Fibroblast of lung (primary cell): ENCODE measurements around the gene CARS1. TPM values are rescaled to one million over a fixed set of nuclear protein-coding genes. Genes with fewer than 3 reads are reported as not detected.

Experiments
- DNase-seq, 2 donors: peaks; one replicate each; pipeline versions ENCODE4 v3.0.0 to v3.0.0-alpha.2; 2010; ENCODE audit warnings: low read depth in 2 of 2
- H2AFZ ChIP-seq: 2 replicates; pipeline ENCODE4 v1.5.1; 2012; ENCODE audit warnings: low read length, control low read depth, inconsistent platforms
- H3K27ac ChIP-seq: 2 replicates; pipeline ENCODE4 v1.5.1; 2011; ENCODE audit warnings: low read length, control low read depth; ENCODE audit not compliant: insufficient read depth
- H3K27me3 ChIP-seq: 2 replicates; pipeline ENCODE4 v1.5.1; 2011; ENCODE audit warnings: mild to moderate bottlenecking, low read length; ENCODE audit not compliant: control insufficient read depth, insufficient read depth
- H3K36me3 ChIP-seq: 2 replicates; pipeline ENCODE4 v1.5.1; 2011; ENCODE audit warnings: low read length; ENCODE audit not compliant: control insufficient read depth, insufficient read depth
- H3K4me1 ChIP-seq: 2 replicates; pipeline ENCODE4 v1.5.1; 2011; ENCODE audit warnings: low read length; ENCODE audit not compliant: control insufficient read depth, insufficient read depth; ENCODE audit errors: extremely low read depth
- H3K4me2 ChIP-seq: 2 replicates; pipeline ENCODE4 v1.5.1; 2011; ENCODE audit warnings: low read length, control low read depth; ENCODE audit not compliant: insufficient read depth; ENCODE audit errors: extremely low read depth
- H3K4me3 ChIP-seq, 4 experiments: fragments of 200-600 bp in 1 of 4; sonication (generic) in 1 of 4; replicated peaks in 1 of 4; 2 replicates each; pipeline ENCODE4 v1.5.1; 2011 to 2016; ENCODE audit warnings: low read length in 4 of 4, low read depth in 3 of 4, mild to moderate bottlenecking in 3 of 4, control low read depth in 2 of 4, inconsistent platforms in 1 of 4, mixed read lengths in 1 of 4; ENCODE audit not compliant: insufficient read depth in 1 of 4; ENCODE audit errors: control extremely low read depth in 1 of 4
- H3K79me2 ChIP-seq: 2 replicates; pipeline ENCODE4 v1.5.1; 2012; ENCODE audit warnings: mild to moderate bottlenecking, low read length, inconsistent platforms; ENCODE audit not compliant: control insufficient read depth, insufficient read depth
- H3K9ac ChIP-seq: 2 replicates; pipeline ENCODE4 v1.5.1; 2011; ENCODE audit warnings: mild to moderate bottlenecking, low read length, control low read depth; ENCODE audit not compliant: insufficient read depth
- H3K9me3 ChIP-seq: 2 replicates; pipeline ENCODE4 v1.5.1; 2012; ENCODE audit warnings: low read depth, low read length; ENCODE audit not compliant: control insufficient read depth, insufficient read depth
- H4K20me1 ChIP-seq: 2 replicates; pipeline ENCODE4 v1.5.1; 2011; ENCODE audit warnings: low read length; ENCODE audit not compliant: control insufficient read depth, insufficient read depth; ENCODE audit errors: extremely low read depth
- EZH2 ChIP-seq: IDR thresholded peaks from 2 replicates; pipeline ENCODE4 v1.5.1; 2012; ENCODE audit warnings: low read length, control low read depth, mild to moderate bottlenecking; ENCODE audit errors: missing control alignments
- polyA plus RNA-seq, 2 donors: library from polyadenylated mRNA; depleted of rRNA in 1 of 2; stranded (reverse) in 1 of 2; unstranded in 1 of 2; fragments of >200 nt; gene quantifications; 2 replicates each; pipeline ENCODE4 v1.2.1, GENCODE V29; 2011 to 2012; ENCODE audit warnings: missing spikeins in 1 of 2
- total RNA-seq: library from RNA; depleted of rRNA; stranded (reverse); fragments of >200 nt; gene quantifications from 2 replicates; pipeline ENCODE4 v1.2.1, GENCODE V29; 2014
- TF ChIP-seq, protein P1 (sequence below), 2 donors: IDR thresholded peaks in 1 of 2; conservative IDR thresholded peaks in 1 of 2; 1 replicate in 1 of 2; 2 replicates in 1 of 2; pipeline ENCODE4 v1.5.1; 2011 to 2012; ENCODE audit warnings: low read length in 2 of 2, control low read depth in 1 of 2, inconsistent platforms in 1 of 2, low read depth in 1 of 2, mild to moderate bottlenecking in 1 of 2

Gene CARS1
- total and polyA plus RNA-seq, 2 donors (not counting 1 experiment from before 2014, with no cell fraction given), result 67.5 to 149 TPM

DNA sequence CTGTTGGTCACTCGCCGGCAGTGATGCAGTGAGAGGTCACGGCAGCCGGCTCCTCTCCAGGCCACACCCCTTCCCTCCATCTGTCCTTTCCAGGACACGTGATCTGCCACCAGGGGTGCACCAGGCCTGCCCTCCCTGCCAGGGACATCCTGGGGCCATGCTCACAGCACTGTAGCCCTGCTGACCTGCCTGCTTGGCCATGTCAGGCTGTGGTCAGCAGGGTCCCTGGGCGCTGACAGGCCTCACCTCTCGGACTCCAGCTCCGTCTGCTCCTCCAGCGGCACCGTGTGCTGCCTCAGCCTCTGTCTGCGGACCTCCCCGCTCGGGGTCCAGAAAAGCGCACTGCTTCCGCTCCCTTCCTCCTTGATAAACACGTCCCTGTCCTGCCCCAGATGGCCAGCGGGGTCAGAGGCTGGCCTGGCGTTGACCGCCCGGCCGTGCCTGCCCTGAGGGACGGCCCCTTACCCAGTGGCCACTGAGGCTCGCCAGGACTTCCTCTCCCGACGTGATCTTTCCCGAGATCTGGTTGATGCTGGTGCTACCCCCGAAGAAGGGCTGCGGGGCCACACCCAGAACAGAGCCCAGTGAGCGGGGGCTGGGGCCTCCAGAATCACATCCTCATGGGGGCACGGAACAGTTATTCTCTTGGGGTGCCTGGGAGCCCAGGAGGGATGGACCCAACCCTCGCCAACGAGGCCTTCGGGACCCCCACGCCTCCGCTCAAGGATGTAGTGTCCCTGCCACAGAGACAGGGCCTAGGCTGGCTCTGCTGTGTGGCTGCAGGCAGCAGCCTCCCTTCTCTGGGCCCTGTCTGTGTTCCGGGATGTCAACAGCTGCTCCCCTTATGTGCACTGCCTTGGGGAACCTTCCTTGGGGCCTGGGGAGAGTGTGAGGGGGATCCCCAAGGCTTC is 36.3 kb upstream of the CARS1 start:
- no peak for DNase-seq
- no peak overlapping the region for H3K4me3 ChIP-seq
- no peak overlapping the region for H3K9ac ChIP-seq
- H3K79me2 ChIP-seq, result no peaks in the 10 kb centered on the region
- no peaks in the 10 kb centered on the region for H3K9me3 ChIP-seq
- H3K27ac ChIP-seq, result no peak overlapping the region
- H2AFZ ChIP-seq, result no peak overlapping the region
- no peaks in the 10 kb centered on the region for H4K20me1 ChIP-seq
- no peak overlapping the region for H3K4me2 ChIP-seq
- peaks cover 33% of the 10 kb centered on the region for H3K36me3 ChIP-seq
- no peak for TF ChIP-seq EZH2
- TF ChIP-seq, protein P1, sequence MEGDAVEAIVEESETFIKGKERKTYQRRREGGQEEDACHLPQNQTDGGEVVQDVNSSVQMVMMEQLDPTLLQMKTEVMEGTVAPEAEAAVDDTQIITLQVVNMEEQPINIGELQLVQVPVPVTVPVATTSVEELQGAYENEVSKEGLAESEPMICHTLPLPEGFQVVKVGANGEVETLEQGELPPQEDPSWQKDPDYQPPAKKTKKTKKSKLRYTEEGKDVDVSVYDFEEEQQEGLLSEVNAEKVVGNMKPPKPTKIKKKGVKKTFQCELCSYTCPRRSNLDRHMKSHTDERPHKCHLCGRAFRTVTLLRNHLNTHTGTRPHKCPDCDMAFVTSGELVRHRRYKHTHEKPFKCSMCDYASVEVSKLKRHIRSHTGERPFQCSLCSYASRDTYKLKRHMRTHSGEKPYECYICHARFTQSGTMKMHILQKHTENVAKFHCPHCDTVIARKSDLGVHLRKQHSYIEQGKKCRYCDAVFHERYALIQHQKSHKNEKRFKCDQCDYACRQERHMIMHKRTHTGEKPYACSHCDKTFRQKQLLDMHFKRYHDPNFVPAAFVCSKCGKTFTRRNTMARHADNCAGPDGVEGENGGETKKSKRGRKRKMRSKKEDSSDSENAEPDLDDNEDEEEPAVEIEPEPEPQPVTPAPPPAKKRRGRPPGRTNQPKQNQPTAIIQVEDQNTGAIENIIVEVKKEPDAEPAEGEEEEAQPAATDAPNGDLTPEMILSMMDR (conservative IDR thresholded peaks at IDR 0.05 in 1 of 2, IDR thresholded peaks at IDR 0.05 in 1 of 2; ENCODE audit: low read depth in 1 of 2, low read length in 2 of 2), result no peak
- peaks cover 15% of the 10 kb centered on the region for H3K4me1 ChIP-seq
- no peaks in the 10 kb centered on the region for H3K27me3 ChIP-seq

DNA sequence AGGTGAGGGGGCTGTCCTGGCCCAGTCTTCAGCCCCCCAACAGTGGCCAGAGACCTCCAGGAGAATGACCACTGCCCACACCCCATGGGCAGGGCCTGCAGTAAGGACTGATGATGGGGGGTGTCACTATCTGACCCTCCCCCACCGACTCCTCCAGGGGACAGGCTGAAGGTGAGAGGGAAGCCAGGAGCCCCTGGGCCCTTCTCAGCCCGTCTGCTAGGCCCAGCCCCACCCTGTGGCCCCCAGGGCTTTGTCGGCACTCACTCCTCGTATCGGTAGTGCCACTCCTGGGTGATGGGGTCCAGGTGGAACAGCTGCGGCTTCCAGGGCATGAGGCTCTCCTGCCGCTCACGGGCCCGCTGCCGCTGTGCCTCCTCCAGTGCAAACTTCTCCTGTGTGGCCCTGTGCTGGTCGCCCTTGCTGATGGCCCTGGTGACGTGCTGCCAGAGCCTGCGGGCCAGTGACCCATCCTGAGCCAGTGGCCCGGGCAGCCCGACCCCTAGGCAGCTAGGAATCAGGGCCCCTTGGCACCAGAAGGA is 35.4 kb upstream of the CARS1 start:
- TF ChIP-seq, protein P1 (conservative IDR thresholded peaks at IDR 0.05 in 1 of 2, IDR thresholded peaks at IDR 0.05 in 1 of 2; ENCODE audit: low read depth in 1 of 2, low read length in 2 of 2), result no peak
- TF ChIP-seq EZH2, result no peak
- no peak for DNase-seq
- Histone ChIP-seq H3K36me3 (peaks cover 37% of the 10 kb centered on the region), H3K9ac (no peak overlapping the region), H3K9me3 (no peaks in the 10 kb centered on the region), H3K4me3 (no peak overlapping the region), H3K4me2 (no peak overlapping the region), H3K27me3 (no peaks in the 10 kb centered on the region), H4K20me1 (no peaks in the 10 kb centered on the region), H3K79me2 (no peaks in the 10 kb centered on the region), H3K27ac (no peak overlapping the region), H3K4me1 (peaks cover 15% of the 10 kb centered on the region), H2AFZ (no peak overlapping the region)

DNA sequence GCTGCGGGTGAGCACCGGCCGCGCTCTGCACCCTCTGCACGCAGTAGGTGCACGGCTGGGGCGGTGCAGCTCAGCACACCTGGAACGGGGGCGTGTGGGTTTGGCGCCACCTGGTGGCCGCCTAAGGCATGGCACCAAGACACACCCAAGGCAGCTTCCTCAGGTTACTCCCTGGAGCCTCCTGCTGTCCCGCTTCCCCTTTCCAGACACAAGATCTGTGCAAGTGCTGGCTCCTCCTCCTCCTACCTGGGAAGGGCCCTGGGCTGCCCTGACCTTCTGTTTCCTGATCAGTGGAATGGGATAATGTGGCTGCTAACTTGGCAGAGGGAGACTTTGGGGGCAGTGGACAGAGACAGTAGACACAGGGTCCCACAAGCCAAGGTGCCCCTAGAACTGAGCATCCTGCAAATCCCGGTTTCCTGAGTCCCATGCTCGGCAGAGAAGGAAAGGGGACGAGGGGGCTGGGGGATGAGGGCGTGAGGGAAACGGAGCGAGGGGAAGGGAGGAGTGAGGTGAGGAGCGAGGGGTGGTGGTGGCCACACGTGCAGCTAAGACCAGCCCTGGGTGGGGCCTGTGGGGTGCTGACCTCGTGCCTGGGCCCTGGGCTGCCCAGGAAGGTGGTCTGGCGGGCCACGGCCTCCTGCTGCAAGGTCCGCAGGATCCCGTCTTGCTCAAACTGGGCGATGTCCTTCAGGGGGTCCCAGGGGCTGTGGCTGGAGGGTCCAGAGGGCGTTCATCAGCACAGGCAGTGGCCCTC is 34.8 kb upstream of the CARS1 start:
- no peaks in the 10 kb centered on the region for H3K79me2 ChIP-seq
- DNase-seq, result peak; percentile 43 to 49
- H3K4me2 ChIP-seq, result no peak overlapping the region
- H3K4me1 ChIP-seq, result peaks cover 15% of the 10 kb centered on the region
- no peaks in the 10 kb centered on the region for H3K27me3 ChIP-seq
- H3K27ac ChIP-seq, result no peak overlapping the region
- peaks cover 37% of the 10 kb centered on the region for H3K36me3 ChIP-seq
- no peak overlapping the region for H3K9ac ChIP-seq
- TF ChIP-seq, protein P1 (conservative IDR thresholded peaks at IDR 0.05 in 1 of 2, IDR thresholded peaks at IDR 0.05 in 1 of 2; ENCODE audit: low read depth in 1 of 2, low read length in 2 of 2), result peak; percentile 87 to 90
- TF ChIP-seq EZH2, result no peak
- no peaks in the 10 kb centered on the region for H4K20me1 ChIP-seq
- H2AFZ ChIP-seq, result no peak overlapping the region
- H3K9me3 ChIP-seq, result no peaks in the 10 kb centered on the region
- no peak overlapping the region for H3K4me3 ChIP-seq
